Esophagus muscularis mucosa (tissue), 3 donors: ENCODE results near the gene GPR63.

ENCODE experiments used
- POLR2AphosphoS5 ChIP-seq, 2 donors: sonication (generic); formaldehyde crosslinking; IDR thresholded peaks; one replicate each; pipeline ENCODE4 v1.6.1; 2017; ENCODE audit warnings: antibody characterized with exemption in 2 of 2
- TF ChIP-seq, protein P1 (sequence below), 3 experiments: fragments of 200-600 bp in 2 of 3; fragments of 450-650 bp in 1 of 3; sonication (generic) in 2 of 3; IDR thresholded peaks; one replicate each; pipeline ENCODE4 v1.5.1; 2017 to 2019; ENCODE audit warnings: antibody characterized with exemption in 3 of 3, mild to moderate bottlenecking in 2 of 3, moderate library complexity in 1 of 3

DNA sequence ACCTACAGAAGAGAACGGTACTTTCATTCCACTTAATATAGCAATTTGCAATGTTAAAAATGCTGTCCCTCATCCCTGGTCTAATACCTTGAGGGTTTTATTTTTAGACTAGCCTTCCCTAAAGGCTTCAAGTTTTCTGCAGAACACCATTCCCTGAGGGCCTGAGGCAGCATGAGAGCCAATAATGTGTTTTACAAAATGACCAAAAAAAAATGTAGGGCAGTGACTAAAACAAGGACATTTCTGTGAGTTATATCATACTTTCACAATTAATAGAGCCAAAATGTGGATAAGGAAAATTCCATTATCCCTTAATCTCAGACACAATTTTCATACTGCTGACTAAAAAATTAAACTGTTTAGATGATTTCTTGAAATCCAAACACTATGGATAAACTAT lies 22.7 kb downstream of the GPR63 start:
- TF ChIP-seq, protein P1, sequence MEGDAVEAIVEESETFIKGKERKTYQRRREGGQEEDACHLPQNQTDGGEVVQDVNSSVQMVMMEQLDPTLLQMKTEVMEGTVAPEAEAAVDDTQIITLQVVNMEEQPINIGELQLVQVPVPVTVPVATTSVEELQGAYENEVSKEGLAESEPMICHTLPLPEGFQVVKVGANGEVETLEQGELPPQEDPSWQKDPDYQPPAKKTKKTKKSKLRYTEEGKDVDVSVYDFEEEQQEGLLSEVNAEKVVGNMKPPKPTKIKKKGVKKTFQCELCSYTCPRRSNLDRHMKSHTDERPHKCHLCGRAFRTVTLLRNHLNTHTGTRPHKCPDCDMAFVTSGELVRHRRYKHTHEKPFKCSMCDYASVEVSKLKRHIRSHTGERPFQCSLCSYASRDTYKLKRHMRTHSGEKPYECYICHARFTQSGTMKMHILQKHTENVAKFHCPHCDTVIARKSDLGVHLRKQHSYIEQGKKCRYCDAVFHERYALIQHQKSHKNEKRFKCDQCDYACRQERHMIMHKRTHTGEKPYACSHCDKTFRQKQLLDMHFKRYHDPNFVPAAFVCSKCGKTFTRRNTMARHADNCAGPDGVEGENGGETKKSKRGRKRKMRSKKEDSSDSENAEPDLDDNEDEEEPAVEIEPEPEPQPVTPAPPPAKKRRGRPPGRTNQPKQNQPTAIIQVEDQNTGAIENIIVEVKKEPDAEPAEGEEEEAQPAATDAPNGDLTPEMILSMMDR (IDR thresholded peaks at IDR 0.05), result no peak
- TF ChIP-seq POLR2AphosphoS5 (IDR thresholded peaks at IDR 0.05), result no peak
